ENCODE data around the gene IPO13.

DNA sequence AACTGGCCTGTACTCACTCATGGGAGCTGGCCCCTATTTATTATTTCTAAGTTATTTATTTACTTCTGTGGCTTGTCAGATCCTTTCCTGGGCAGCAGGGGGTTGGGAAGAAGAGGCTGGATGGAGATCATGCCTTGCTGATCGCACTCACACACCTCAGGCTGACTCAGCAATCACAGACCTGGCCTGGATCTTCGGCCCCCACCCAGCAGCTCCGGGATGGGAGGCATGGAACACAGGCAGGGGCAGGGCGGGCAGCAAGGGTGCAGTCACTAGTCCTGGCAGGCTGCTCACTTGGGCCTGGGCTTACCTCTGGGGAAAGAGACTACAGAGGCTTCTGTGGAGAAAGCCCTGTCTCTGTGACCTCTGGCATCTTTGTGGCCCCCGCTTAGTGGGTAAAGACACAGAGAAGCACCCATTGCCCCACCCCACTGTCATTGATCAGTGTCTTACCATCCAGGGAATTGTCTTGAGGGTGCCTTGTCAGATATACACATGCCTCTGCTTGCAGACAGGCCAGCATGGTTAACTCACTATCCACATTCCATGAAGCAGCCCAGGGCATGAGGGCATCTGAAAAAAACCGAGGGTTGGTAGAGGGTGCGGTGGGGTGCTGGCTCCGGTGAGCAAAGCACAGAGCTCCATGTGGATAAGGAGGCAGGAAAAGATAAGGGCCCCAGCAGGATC lies 9.4 kb upstream of the IPO13 start:
- TF ChIP-seq, protein P1, sequence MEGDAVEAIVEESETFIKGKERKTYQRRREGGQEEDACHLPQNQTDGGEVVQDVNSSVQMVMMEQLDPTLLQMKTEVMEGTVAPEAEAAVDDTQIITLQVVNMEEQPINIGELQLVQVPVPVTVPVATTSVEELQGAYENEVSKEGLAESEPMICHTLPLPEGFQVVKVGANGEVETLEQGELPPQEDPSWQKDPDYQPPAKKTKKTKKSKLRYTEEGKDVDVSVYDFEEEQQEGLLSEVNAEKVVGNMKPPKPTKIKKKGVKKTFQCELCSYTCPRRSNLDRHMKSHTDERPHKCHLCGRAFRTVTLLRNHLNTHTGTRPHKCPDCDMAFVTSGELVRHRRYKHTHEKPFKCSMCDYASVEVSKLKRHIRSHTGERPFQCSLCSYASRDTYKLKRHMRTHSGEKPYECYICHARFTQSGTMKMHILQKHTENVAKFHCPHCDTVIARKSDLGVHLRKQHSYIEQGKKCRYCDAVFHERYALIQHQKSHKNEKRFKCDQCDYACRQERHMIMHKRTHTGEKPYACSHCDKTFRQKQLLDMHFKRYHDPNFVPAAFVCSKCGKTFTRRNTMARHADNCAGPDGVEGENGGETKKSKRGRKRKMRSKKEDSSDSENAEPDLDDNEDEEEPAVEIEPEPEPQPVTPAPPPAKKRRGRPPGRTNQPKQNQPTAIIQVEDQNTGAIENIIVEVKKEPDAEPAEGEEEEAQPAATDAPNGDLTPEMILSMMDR (IDR thresholded peaks at IDR 0.05), result no peak
- TF ChIP-seq POLR2A (IDR thresholded peaks at IDR 0.05), result no peak
